BE2C (cell line): Measurements from ENCODE around the gene C14orf132.
A peak's percentile ranks its signal among the peaks of the same experiment; 100 is the strongest.

Source experiments
- DNase-seq: peaks from one replicate; pipeline ENCODE4 v3.0.0-alpha.2; 2020
- H3K27me3 ChIP-seq: fragments of 250-450 bp; sonication (Bioruptor Pico); 2 replicates; pipeline ENCODE4 v1.5.1; 2020; ENCODE audit warnings: mild to moderate bottlenecking
- H3K36me3 ChIP-seq: fragments of 250-450 bp; sonication (Bioruptor Pico); 2 replicates; pipeline ENCODE4 v1.5.1; 2020; ENCODE audit warnings: mild to moderate bottlenecking
- H3K4me1 ChIP-seq: fragments of 250-450 bp; sonication (Bioruptor Pico); 2 replicates; pipeline ENCODE4 v1.5.1; 2020
- H3K4me3 ChIP-seq: 2 replicates; pipeline ENCODE4 v1.5.1; 2011; ENCODE audit warnings: low read depth, low read length
- H3K9me3 ChIP-seq: fragments of 250-450 bp; sonication (Bioruptor Pico); 2 replicates; pipeline ENCODE4 v1.5.1; 2020
- TF ChIP-seq, protein P1 (sequence below): IDR thresholded peaks from 2 replicates; pipeline ENCODE4 v1.5.1; 2012; ENCODE audit warnings: mild to moderate bottlenecking, low read depth, low read length

The C14orf132 gene

DNA sequence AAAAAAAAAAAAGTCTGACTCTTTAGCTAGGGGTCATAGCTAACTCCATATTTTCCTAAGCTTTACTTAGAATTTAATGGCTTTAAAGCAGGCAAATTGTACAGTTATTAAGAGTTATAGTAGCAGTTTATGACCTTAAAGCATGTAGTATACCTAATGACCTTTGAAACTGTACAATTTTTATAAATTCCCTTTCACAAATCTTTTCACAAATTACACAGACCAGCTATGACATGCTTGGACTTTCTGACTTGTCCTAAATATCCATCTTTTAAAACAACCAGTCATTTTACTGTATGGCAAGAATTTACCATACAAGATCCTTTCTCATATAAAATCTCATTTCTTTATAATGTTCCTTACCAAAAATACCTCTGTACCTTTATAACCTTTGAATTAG lies 74.8 kb downstream of the C14orf132 start:
- Histone ChIP-seq H3K4me1 (peaks cover 12% of the 10 kb centered on the region), H3K27me3 (no peaks in the 10 kb centered on the region), H3K36me3 (no peaks in the 10 kb centered on the region), H3K9me3 (peaks cover 2% of the 10 kb centered on the region), H3K4me3 (no peak overlapping the region)
- TF ChIP-seq, protein P1, sequence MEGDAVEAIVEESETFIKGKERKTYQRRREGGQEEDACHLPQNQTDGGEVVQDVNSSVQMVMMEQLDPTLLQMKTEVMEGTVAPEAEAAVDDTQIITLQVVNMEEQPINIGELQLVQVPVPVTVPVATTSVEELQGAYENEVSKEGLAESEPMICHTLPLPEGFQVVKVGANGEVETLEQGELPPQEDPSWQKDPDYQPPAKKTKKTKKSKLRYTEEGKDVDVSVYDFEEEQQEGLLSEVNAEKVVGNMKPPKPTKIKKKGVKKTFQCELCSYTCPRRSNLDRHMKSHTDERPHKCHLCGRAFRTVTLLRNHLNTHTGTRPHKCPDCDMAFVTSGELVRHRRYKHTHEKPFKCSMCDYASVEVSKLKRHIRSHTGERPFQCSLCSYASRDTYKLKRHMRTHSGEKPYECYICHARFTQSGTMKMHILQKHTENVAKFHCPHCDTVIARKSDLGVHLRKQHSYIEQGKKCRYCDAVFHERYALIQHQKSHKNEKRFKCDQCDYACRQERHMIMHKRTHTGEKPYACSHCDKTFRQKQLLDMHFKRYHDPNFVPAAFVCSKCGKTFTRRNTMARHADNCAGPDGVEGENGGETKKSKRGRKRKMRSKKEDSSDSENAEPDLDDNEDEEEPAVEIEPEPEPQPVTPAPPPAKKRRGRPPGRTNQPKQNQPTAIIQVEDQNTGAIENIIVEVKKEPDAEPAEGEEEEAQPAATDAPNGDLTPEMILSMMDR = no peak
- DNase-seq = no peak

DNA sequence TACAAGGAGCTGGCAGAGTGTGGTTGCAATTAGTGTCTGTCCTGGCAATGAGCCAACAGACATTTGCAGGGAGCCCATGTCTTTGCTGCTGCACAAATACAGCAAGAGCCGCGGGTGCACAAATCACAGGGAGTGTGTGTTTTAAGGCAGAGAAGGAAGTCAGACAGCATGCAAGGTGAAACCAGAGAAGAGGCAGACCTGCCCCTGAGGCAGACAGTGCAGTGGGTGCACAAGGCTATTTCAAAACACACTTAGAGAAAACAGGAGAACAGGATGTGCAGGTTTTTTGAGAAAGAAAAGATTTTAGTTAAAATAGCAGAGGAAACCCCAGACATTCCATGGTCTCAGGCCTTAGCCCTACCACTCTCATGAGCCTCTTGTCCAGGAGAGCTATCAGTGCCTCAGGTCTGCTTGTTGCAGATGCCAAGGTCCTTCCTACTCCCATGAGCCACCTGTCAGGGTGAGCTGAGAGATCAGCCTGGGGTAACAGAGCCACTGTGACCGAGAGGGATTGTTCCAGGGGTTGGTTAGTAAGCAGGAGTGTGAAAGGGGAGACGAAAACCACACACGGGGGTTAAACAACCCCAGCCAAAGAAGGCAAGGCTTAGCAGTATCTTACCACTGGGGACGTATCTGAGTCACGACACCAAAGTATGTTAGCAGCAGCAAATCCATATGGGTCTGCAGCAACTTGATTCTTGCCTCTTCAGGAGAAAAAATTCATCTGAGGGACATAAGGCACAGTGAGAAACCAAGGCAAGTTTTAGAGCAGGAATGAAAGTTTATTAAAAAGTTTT lies 78.1 kb downstream of the C14orf132 start:
- H3K27me3 ChIP-seq = no peaks in the 10 kb centered on the region
- DNase-seq = peak; percentile 58
- H3K4me1 ChIP-seq = peaks cover 29% of the 10 kb centered on the region
- no peaks in the 10 kb centered on the region for H3K36me3 ChIP-seq
- no peak overlapping the region for H3K4me3 ChIP-seq
- TF ChIP-seq, protein P1 = no peak
- peaks cover 2% of the 10 kb centered on the region for H3K9me3 ChIP-seq

DNA sequence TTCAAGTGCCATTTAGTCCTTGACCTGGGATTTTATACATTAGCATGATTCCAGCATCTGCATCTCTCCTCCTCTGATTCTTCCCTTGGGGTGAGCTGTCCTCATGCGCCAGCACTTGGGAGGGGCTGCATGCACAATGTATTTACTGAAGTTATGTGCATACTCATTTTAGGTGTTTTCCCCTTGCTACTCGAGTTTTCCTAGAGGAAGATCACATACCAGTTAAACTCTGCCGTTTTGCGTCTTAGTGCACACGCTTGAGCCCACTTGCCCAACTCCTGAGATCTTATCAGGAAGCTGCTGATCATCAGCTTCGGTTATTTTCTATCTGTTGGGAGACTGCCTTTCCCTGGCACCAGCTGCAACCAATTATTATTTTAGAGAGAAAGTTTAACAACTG lies 78.8 kb downstream of the C14orf132 start:
- no peak for DNase-seq
- Histone ChIP-seq H3K4me3 (no peak overlapping the region), H3K27me3 (no peaks in the 10 kb centered on the region), H3K36me3 (no peaks in the 10 kb centered on the region), H3K9me3 (peaks cover 2% of the 10 kb centered on the region), H3K4me1 (peaks cover 32% of the 10 kb centered on the region)
- TF ChIP-seq, protein P1 = no peak

DNA sequence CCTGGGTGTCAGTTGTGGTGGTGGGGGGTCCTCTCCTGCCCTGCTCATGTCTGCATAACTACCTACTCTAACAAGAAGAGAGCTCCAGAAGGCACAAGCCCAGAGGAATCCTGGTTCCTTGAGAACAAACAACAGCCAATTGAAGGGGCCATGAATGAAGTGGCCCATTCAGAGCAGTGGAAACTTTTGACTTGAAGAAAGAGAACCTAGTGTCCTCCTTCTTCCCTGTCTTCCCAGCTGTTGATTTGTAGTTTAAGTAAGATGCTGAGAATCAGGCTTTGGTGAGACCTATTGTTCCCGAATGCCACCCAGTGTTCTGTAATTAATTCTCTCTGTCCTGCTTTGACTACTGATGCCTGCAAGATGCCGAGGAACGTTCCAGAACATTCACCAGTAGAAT lies 79.2 kb downstream of the C14orf132 start:
- Histone ChIP-seq H3K9me3 (peaks cover 2% of the 10 kb centered on the region), H3K4me3 (no peak overlapping the region), H3K27me3 (no peaks in the 10 kb centered on the region), H3K4me1 (peaks cover 32% of the 10 kb centered on the region), H3K36me3 (no peaks in the 10 kb centered on the region)
- DNase-seq = no peak
- TF ChIP-seq, protein P1 = no peak

- H3K27me3 ChIP-seq = no peaks in the 10 kb centered on the region
- peaks cover 2% of the 10 kb centered on the region; the same call in 1 of the 2 replicates for H3K9me3 ChIP-seq
- DNase-seq = no peak
- H3K4me1 ChIP-seq = peaks cover 32% of the 10 kb centered on the region
- H3K4me3 ChIP-seq = no peak overlapping the region
- TF ChIP-seq, protein P1 = no peak
- no peaks in the 10 kb centered on the region for H3K36me3 ChIP-seq
Observed at GRCh38 chr14:96119947-96120346, 80.8 kb downstream of the C14orf132 start.

GRCh38 chr14:96120392-96120791 lies 81.2 kb downstream of the C14orf132 start:
- H3K27me3 ChIP-seq = no peaks in the 10 kb centered on the region
- H3K4me3 ChIP-seq = no peak overlapping the region
- TF ChIP-seq, protein P1 = no peak
- H3K9me3 ChIP-seq = peaks cover 2% of the 10 kb centered on the region; the same call in 1 of the 2 replicates
- H3K36me3 ChIP-seq = no peaks in the 10 kb centered on the region
- DNase-seq = no peak
- H3K4me1 ChIP-seq = peaks cover 34% of the 10 kb centered on the region
